NT2/D1 (cell line): ENCODE results near the gene ENTREP1.

Source experiments
- SUZ12 ChIP-seq: IDR thresholded peaks from 2 replicates; pipeline ENCODE4 v1.6.1; 2011; ENCODE audit not compliant: insufficient read length, insufficient read depth; ENCODE audit errors: extremely low read depth
- YY1 ChIP-seq: IDR thresholded peaks from 2 replicates; pipeline ENCODE4 v1.6.1; 2011; ENCODE audit not compliant: insufficient read length, insufficient read depth
- ZNF274 ChIP-seq: IDR thresholded peaks from 2 replicates; pipeline ENCODE4 v1.6.1; 2011; ENCODE audit warnings: mild to moderate bottlenecking, low read depth, low read length

DNA sequence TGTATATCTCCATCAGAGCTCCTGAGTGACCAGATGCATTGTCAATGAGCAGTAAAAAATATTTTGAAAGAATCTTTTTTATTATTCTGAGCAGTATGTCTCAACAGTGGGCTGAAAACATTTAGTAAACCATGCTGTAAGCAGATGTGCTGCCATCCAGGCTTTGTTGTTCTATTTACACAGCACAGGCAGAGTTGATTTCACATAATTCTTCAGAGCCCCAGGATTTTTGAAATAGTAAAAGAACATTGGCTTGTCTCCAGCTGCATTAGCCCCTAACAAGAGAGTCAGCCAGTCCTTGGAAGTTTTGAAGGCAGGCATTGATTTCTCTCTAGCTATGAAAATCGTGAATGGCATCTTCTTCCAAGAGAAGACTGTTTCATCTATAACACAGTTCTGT is 25.2 kb upstream of the ENTREP1 start:
- no peak for TF ChIP-seq YY1
- no peak for TF ChIP-seq SUZ12
- TF ChIP-seq ZNF274: no peak
